ENCODE results near the gene ATP8A2.

The ATP8A2 gene

DNA sequence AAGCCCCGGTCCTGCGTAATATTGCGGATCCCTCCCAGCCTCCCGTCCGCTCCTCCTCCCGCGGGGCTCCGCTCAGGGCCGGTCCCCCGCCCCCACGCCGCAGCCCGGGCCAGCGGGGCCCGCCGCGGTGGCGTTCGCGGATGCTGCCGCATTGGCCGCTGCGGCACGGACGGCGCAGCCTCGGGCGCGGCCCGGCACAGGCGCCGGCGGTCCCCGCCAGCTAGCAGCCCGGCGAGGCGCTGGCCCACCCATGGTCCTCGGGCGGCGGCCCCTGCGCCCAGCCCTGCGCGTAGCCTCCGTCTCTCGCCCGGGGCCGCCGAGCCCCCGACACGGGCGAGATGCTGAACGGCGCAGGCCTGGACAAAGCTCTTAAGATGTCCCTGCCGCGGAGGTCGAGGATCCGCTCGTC, at the start of gene ATP8A2:
TSS of gene ATP8A2 (plus strand) at position 100 of the 409 bp plus-strand sequence. CDS start at position 339, 239 bp downstream.
- no peak for DNase-seq (ENCODE audit: low read depth)
- no peak within 1 kb of the TSS for H3K4me3 ChIP-seq (ENCODE audit: low read depth, low read length)
- TF ChIP-seq, protein P1, sequence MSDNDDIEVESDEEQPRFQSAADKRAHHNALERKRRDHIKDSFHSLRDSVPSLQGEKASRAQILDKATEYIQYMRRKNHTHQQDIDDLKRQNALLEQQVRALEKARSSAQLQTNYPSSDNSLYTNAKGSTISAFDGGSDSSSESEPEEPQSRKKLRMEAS (IDR thresholded peaks at IDR 0.05; ENCODE audit: low read depth, low read length) = no peak
- TF ChIP-seq POLR2A (IDR thresholded peaks at IDR 0.05; ENCODE audit: extremely low read depth, insufficient read length) = no peak
- TF ChIP-seq CTCF (IDR thresholded peaks at IDR 0.05; ENCODE audit: low read depth, low read length) = no peak
- TF ChIP-seq MYC (IDR thresholded peaks at IDR 0.05; ENCODE audit: low read depth, low read length) = no peak

GRCh38 chr13:25324100-25324499, 47.7 kb upstream of the ATP8A2 start:
- H3K4me3 ChIP-seq (ENCODE audit: low read depth, low read length) = no peak overlapping the region
- TF ChIP-seq CTCF (IDR thresholded peaks at IDR 0.05; ENCODE audit: low read depth, low read length) (no peak), POLR2A (IDR thresholded peaks at IDR 0.05; ENCODE audit: extremely low read depth, insufficient read length) (no peak), MYC (IDR thresholded peaks at IDR 0.05; ENCODE audit: low read depth, low read length) (no peak)
- TF ChIP-seq, protein P1 (IDR thresholded peaks at IDR 0.05; ENCODE audit: low read depth, low read length) = no peak
- no peak for DNase-seq (ENCODE audit: low read depth)

DNA sequence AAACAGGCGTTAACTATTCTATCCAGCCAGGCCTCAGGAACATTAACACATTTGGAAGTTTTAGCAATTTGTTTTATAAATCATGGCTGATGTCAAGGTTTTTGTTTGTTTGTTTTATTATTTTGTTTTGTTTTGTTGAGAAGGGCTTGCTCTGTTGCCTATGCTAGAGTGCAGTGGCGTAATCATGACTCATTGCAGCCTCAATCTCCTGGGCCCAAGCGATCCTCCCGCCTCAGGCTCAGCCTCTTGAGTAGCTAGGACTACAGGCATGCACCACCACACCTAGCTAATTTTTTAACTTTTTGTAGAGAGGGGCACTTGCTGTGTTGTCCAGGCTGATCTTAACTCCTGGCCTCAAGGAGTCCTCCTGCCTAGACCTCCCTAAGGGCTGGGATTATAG, 42.1 kb upstream of the ATP8A2 start:
- TF ChIP-seq MYC (IDR thresholded peaks at IDR 0.05; ENCODE audit: low read depth, low read length) (no peak), CTCF (IDR thresholded peaks at IDR 0.05; ENCODE audit: low read depth, low read length) (no peak), POLR2A (IDR thresholded peaks at IDR 0.05; ENCODE audit: extremely low read depth, insufficient read length) (no peak)
- TF ChIP-seq, protein P1 (IDR thresholded peaks at IDR 0.05; ENCODE audit: low read depth, low read length) = no peak
- DNase-seq (ENCODE audit: low read depth) = peak; percentile 74
- H3K4me3 ChIP-seq (ENCODE audit: low read depth, low read length) = no peak overlapping the region

DNA sequence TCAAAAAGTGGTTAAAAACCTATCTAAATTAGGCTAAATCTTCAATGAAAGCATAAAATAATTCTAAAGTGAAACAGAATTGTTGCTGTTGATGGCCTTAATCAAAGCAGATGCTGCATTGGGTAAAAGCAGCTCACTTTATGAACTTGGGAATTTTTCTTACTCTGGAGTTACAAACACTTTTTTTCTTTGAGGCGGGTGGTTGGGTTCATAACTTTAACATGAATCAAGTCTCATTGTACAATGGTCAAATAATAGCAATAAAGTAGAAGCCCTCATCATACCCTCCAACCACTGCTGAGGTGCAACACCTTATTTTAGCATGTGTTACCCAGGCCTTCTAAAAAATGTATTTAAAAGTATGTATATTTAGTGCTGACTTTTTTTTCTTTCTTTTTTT, 41.2 kb upstream of the ATP8A2 start:
- TF ChIP-seq, protein P1 (IDR thresholded peaks at IDR 0.05; ENCODE audit: low read depth, low read length) = no peak
- TF ChIP-seq POLR2A (IDR thresholded peaks at IDR 0.05; ENCODE audit: extremely low read depth, insufficient read length) (no peak), CTCF (IDR thresholded peaks at IDR 0.05; ENCODE audit: low read depth, low read length) (no peak), MYC (IDR thresholded peaks at IDR 0.05; ENCODE audit: low read depth, low read length) (no peak)
- H3K4me3 ChIP-seq (ENCODE audit: low read depth, low read length) = no peak overlapping the region
- DNase-seq (ENCODE audit: low read depth) = no peak

DNA sequence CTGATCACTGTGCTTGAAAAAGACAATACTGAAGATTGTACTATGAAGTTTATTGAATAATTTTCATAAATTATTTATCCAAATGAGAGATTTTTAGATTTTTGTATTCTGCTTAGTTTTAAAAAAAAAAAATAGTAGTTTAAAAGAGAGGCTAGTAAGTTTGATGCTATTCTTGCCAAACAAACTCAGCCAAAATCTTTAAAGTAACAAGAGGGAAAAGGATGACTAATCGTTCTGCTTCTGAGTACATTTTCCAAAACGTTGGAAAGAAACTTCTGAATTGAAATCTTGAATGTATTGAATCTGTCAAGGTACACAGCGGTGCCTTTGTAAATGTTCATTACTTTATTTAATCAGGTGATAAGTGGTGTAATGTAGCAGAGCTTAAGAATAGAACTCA, 35.9 kb upstream of the ATP8A2 start:
- no peak for DNase-seq (ENCODE audit: low read depth)
- TF ChIP-seq POLR2A (IDR thresholded peaks at IDR 0.05; ENCODE audit: extremely low read depth, insufficient read length) = no peak
- no peak for TF ChIP-seq CTCF (IDR thresholded peaks at IDR 0.05; ENCODE audit: low read depth, low read length)
- TF ChIP-seq, protein P1 (IDR thresholded peaks at IDR 0.05; ENCODE audit: low read depth, low read length) = no peak
- no peak for TF ChIP-seq MYC (IDR thresholded peaks at IDR 0.05; ENCODE audit: low read depth, low read length)
- no peak overlapping the region for H3K4me3 ChIP-seq (ENCODE audit: low read depth, low read length)

All from NB4 (cell line).